A549 (cell line): Measurements from ENCODE around the gene SSTR3.

ENCODE experiments used
- CBX2 ChIP-seq: fragments of 200-600 bp; sonication (generic); IDR thresholded peaks from 2 replicates; pipeline ENCODE4 v1.6.1; 2016; ENCODE audit warnings: low read depth, mild to moderate bottlenecking, borderline replicate concordance
- CTCF ChIP-seq: fragments of >200 bp; sonication (Bioruptor Twin); formaldehyde crosslinking; IDR thresholded peaks from 3 replicates; pipeline ENCODE4 v1.5.1; 2016
- EP300 ChIP-seq, 2 experiments: fragments of >200 bp; sonication (Bioruptor Twin); formaldehyde crosslinking; IDR thresholded peaks; 2 replicates in 1 of 2; 3 replicates in 1 of 2; pipeline ENCODE4 v1.6.1; 2016 to 2017
- MYC ChIP-seq: IDR thresholded peaks from 2 replicates; pipeline ENCODE4 v1.6.1; 2012; ENCODE audit warnings: mild to moderate bottlenecking, inconsistent platforms, low read length, improper control_type of control experiment, borderline replicate concordance
- POLR2A ChIP-seq: IDR thresholded peaks from 2 replicates; pipeline ENCODE4 v1.6.1; 2012; ENCODE audit warnings: mild to moderate bottlenecking, low read length
- TP53 ChIP-seq: fragments of 250-450 bp; sonication (Bioruptor Pico); IDR thresholded peaks from 2 replicates; pipeline ENCODE4 v1.5.0; 2021; ENCODE audit warnings: mild to moderate bottlenecking, moderate library complexity
- TF ChIP-seq, protein P1 (sequence below): IDR thresholded peaks from 2 replicates; pipeline ENCODE4 v1.6.1; 2012
- TF ChIP-seq, protein P2 (sequence below): fragments of 250-450 bp; sonication (Bioruptor Pico); IDR thresholded peaks from 2 replicates; pipeline ENCODE4 v1.5.0; 2021; ENCODE audit warnings: mild to moderate bottlenecking, moderate library complexity, borderline replicate concordance

DNA sequence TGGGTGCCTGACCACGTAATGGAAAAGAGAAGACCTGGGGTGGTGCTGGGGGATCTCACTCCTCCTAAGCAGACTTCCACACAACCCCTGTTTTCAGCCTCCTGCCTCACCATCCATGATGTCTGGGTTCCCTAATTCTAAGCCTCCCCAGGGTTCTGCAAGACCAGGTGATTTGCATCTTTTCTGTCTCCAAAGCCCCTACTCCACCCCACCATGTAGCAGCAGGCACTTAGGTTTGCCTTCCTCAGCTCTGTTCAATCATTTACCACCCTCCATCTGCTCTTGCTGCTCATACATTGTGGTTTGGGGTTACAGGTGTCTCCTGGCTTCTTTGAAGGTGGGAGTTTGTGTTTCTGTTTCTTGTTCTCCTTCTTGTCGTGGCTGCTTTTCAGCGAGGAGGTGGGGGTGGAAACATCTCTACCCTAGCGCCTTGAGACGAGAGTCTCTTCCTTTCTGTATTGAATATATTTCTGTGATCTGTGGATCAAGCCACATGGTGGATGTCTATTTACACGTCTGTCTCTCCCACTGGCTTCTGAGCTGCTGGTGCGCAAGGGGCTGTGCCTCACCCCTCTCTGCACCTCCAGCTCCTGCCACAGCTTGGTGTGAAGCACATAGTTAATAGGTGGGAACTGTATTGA, 6.6 kb upstream of the SSTR3 start:
- TF ChIP-seq, protein P1, sequence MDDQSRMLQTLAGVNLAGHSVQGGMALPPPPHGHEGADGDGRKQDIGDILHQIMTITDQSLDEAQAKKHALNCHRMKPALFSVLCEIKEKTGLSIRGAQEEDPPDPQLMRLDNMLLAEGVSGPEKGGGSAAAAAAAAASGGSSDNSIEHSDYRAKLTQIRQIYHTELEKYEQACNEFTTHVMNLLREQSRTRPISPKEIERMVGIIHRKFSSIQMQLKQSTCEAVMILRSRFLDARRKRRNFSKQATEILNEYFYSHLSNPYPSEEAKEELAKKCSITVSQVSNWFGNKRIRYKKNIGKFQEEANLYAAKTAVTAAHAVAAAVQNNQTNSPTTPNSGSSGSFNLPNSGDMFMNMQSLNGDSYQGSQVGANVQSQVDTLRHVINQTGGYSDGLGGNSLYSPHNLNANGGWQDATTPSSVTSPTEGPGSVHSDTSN, result no peak
- TF ChIP-seq CTCF (no peak), POLR2A (no peak), TP53 (CRISPR knock-in tag) (no peak), MYC (no peak), EP300 (IDR thresholded peaks at IDR 0.05) (no peak), CBX2 (no peak)
- TF ChIP-seq, protein P2, sequence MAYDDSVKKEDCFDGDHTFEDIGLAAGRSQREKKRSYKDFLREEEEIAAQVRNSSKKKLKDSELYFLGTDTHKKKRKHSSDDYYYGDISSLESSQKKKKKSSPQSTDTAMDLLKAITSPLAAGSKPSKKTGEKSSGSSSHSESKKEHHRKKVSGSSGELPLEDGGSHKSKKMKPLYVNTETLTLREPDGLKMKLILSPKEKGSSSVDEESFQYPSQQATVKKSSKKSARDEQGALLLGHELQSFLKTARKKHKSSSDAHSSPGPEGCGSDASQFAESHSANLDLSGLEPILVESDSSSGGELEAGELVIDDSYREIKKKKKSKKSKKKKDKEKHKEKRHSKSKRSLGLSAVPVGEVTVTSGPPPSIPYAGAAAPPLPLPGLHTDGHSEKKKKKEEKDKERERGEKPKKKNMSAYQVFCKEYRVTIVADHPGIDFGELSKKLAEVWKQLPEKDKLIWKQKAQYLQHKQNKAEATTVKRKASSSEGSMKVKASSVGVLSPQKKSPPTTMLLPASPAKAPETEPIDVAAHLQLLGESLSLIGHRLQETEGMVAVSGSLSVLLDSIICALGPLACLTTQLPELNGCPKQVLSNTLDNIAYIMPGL (CRISPR knock-in tag), result no peak
